Dermis blood vessel endothelial cell (primary cell): ENCODE results near the gene ISL1. TPM values are rescaled to one million over a fixed set of nuclear protein-coding genes. Genes with fewer than 3 reads are reported as not detected.

ENCODE experiments used
- DNase-seq: peaks from one replicate; pipeline ENCODE4 v3.0.0; 2010
- total RNA-seq: library from RNA; depleted of rRNA; stranded (reverse); fragments of >200 nt; gene quantifications from 2 replicates; pipeline ENCODE4 v1.2.3, GENCODE V29; 2014

ISL1 gene
- total RNA-seq, 1 donor from 2014 or later: not detected

DNA sequence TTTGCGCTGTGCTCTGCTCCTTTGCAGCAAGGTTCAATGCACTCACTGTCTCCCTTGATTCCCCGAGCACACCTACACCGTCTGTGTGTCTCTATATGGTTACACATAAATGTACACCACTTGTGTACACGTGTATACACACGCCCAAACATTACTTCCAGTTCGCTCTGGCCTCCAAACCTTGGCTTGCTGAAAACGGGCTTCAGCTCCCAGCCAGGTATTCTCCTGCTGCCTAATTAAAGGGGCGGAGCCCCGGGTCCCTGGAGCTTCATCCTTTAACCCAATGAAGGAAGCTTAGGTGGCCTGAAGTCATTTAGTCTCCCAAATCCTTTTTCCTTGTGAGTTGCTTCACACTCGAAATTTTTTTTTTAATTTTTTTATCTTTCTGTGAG, 4.6 kb downstream of the ISL1 start:
- DNase-seq: no peak

DNA sequence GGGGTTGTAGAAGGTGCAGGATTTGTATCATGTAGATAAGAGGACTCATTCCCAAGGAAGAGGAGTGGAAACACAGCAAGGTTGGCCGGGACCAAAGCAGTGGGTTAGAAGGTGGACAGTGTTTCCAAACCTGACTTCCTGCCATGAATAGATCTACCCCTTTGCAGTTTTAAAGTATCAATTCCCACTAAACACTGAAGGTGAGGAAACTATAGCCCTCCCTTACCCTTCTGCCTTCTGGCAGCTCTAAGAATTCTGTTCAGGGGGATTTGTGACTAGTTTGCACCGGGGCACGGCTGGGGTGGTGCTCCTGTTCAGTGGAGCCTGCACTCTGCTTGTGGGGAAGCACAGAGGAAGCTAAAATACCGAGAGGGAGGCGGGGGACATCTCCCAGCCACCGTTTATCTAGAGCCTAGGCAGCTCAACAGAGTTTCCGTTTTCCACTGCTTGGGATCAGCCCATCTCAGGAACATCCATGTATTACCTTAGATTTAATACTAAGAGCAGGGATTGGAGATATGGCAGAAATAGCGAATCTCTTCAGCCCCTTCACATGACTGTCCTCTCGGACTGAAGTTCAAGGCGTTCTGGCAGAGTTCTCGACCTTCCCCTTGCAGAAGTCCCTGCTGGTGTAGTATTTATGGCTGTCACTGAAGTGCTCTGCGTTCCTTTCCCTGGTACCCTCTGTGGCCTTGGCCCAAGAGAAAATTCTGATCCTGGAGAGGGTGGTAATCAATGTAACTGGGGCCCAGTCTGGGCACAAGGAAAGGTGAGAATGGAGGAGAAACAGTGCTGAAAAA, 5.4 kb downstream of the ISL1 start:
- DNase-seq: no peak

DNA sequence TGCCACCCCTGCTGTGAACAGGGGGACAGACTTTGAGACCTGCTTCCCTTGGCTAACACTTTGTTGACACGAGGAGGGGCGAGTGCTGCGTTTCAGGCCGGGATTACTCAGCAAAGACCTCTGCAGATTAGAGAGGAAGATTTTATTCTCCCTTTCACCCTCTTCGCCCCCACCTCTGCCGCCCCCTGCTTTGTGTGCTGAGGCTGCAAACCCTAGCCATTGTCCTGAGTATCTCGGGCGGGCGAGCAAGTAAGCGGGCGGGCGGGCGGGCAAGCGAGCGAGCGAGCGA, 6.0 kb downstream of the ISL1 start:
- no peak for DNase-seq

DNA sequence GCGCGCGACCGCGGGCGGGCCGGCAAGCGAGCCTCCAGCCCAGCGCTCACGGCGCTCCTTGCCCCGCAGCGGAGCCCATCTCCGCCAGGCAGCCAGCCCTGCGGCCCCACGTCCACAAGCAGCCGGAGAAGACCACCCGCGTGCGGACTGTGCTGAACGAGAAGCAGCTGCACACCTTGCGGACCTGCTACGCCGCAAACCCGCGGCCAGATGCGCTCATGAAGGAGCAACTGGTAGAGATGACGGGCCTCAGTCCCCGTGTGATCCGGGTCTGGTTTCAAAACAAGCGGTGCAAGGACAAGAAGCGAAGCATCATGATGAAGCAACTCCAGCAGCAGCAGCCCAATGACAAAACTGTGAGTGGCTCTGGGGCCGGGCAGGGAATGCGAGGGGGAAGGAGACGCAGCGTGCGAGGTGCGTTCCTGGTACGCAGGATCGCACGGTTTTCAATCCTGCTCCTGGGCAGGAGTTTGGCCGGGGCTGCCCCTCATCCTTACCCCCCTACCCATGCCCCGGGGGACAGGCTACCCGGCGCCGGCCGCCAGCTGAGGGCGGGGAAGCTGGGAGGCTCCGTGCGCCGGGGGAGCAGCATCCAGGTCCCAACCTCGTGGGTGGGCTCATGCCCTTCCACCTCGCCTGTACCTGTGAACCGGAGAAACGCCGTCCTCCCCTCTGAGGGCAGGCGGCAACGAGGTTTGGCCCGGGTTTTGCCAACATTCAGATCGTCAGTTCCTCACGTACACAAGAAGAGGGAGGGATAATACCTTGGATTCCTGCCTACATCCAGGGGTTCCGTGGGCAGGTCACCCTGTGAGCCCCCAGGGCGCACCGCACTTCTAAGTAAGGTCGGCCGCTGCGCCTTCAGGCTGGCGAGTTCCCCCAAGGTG, 6.6 kb downstream of the ISL1 start:
- DNase-seq: no peak

DNA sequence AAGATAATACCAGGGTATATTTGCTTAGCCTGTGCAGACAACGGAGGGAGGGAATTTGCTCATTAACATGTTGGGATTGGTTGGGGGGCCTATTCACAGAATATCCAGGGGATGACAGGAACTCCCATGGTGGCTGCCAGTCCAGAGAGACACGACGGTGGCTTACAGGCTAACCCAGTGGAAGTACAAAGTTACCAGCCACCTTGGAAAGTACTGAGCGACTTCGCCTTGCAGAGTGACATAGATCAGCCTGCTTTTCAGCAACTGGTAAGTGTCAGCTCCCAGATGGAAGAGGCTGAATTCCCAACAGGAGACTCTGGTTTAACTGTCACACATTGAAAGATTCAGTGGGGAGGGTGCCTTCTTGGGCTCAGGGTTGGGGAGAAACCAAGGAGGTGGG, 7.9 kb downstream of the ISL1 start:
- DNase-seq: no peak

DNA sequence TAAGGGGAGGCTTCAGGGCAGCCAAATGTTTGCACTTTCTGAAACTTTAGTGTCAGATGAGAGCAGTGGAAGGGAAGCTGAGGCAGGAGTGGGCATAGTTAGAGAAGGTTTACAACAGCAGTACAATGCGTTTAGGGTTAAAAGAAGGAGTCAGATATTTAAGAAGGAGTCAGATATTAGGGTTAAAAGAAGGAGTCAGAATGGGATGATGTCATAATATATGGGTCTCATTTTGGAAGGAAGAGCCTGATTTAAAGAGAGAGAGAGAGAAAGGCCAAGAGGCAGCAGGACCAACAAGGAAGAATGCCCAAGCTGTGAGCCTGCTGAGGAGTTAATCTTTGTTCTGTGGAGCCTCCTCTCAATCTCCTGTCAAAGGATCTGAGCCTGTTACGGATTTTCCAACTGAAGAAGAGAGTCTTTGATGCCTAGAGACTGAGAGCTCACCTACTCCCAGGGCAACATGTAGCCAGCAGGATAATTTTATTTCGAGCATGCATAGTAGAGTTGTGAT, 9.5 kb downstream of the ISL1 start:
- no peak for DNase-seq

DNA sequence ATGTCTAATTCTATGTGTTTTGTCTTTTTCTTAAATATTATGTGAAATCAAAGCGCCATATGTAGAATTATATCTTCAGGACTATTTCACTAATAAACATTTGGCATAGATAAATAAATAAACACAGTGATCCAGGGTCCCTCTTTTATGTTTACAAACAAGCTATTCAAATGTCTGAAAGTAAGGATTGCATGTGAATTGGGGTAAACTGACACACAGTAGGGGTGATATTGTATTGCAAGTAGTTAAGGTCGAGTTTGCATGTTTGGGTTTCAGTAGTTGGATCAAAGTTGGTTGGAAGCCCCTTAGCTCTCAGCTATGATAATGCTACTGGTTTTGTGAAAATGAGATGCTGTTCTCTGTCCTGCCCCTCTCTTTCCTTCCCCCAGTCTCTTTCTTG, 11.4 kb downstream of the ISL1 start:
- DNase-seq: no peak

DNA sequence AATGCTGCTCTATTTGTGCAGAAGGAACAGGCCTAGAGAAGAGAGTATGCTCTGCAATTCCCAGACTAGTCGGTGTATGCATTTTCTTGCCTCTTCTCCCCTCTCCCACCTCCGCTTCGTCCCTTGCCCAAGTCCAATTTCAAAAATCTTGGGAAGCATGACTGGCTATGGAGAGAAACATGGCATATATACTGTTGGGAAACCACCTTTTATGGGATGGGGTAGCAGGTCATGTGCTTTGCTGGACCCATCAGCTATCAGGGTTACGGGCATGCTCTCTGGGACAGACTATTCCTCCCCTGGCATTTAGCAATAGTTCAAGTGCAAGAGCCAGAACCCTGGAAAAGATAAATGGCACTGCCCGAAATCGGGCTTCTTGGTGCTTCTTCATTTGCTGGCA, 12.0 kb downstream of the ISL1 start:
- DNase-seq: no peak

DNA sequence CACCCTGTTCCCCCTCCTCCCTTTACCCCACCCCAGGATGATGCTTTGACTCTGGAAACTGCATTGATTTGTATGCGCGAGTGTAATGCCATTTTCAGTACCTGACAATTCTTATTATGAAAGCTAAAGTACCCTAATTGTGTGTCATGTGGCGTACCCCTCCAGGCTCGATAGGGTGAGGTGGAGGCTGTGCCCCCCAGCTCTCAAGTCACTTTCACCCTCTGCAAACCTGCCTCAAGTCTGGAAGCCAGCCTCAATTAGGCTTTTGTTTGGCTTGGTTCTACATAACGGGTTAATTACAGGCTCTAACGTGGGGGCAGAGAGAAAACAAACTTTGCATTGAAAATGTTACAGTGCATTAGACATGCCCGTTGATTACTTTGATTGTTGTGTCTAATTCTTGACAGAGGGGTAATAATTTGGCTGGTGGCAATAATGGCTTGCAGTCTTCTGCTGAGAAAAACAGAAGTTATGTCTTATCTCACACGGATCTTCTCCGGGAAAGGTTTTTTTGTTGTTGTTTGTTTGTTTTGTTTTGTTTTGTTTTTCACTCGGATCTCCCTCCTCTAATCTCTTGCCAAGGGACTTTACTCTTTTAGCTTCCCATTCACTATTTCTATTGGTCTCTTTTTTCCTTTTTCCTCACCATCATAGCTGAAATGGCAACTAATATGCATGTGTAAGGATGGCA, 12.6 kb downstream of the ISL1 start:
- DNase-seq: no peak

DNA sequence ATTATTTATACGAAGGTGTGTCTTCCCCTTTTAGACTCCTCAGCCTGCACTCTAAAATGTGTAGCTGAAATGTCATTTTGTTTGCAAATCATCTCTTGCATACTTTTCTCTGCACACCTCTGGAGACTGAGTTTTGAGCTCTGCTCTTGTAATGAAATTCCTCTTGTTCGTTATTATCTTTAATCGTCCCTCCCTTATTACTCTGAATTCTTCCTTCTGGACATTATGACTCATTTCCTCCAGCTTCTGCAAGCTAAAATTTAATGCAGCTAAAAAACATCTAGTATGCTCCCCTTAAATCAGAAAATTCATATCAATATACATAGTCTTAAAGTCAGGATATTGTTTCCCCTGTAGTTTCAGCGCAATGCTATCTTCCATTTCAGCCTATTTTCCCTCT, 13.5 kb downstream of the ISL1 start:
- DNase-seq: no peak

DNA sequence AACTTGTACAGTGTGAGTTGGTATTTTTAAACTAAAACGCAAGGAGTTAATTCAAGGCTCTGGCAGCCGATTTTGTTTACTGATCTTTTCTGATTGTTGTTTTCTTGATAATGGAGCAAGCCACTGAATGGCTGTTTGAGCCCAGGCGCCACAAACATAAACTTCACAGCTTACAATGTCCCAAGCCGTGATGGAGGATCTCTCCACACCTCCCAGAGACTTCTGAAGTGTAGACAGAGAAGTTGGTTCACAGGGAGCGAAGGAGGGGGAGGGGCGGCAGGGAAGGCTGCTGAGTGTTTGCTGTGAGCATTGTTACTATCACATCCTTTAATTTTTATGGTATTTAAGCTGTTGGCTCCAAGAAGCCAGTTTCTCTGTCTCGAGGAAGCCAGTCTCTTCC, 14.7 kb downstream of the ISL1 start:
- DNase-seq: no peak

DNA sequence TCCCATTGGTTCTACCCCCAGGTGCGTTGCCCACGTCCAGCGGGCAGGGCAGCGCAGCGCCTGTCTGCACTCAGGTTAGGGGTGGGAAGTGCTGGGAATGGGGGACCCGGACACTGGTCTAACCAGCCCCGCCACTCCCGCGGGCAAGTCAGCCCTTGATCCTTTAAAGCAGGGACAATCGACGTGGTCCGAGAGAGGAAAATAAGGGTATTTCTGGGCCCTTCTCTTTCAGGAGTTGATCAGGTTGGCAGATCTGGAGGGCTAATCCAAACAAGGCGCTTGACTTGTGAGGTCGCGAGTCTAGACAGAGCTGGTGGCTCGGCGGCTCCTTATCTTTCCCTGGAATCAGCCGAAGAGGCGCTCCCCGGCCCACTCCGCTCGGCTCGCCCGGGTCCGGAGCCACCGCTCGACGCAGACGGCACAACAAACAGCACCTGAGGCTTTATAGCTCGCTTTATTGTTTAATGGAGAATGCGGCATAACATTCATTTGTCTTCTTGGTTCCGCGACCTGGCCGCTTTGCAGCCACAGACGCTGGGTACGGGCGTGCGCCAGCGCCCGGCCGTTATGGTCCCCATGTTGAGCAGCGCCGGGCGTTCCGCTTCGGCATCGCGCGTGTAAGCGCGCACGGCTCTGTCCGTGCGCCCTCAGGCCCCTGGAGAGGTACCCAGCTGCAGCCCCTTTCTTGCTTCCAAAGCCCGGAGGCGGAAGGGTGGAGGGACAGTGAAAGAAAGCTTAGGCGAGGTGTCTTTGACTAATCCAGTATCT, 15.8 kb downstream of the ISL1 start:
- DNase-seq: no peak

DNA sequence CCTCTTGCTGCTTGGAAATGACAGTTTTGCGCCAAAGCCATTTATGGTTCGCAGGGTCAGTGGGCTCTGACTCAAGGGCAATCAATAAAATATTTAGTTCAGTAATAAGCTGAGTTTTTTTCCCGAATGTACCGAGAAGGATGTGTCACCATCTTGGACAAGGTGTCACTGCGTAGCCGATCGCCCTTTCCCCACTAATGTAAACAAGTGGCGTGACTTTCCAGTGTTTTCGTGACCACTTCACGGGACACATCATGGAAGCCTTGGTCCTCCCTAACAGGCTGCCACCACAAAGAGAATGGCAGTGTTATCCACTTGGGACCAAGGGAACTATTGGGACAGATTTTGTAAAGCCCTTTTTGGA, 16.4 kb downstream of the ISL1 start:
- DNase-seq: no peak

DNA sequence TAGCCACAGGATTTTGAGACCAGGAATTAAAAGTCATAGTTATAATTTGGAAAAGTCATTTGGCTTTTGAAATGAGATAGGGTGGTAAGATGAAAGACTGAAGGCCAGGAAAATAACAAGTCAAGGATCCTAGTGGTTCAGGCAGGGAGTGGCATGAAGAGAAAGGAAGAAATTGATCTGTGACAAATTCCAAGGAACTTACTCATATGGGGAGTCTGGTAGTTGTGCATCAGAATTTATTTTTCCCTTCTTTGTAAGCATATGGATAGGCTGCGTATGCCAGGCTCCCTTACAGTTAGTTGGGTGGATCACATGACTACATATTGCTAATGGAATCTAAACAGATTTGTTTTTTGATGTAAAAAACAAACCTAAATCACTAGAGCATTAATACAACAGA, 21.0 kb downstream of the ISL1 start:
- DNase-seq: no peak

DNA sequence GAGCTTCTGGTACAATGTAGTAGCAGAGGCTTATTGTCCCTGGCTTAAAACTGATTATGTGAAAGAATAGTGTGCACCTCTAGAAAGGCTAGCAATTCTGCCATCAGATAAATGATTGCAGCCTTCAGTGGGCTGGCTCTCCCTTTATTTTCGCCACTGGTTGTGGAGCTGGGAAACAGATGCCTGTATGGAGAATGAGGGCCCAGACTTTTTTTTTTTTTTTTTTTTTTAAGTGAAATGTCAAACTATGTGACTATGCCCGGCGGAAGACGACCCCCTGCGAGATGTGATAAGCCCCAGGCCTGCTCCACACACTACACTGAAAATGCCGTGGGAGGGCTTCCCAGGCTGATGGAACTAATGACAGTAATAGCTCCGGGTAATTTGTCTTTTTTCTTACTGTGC, 28.7 kb downstream of the ISL1 start:
- no peak for DNase-seq

DNA sequence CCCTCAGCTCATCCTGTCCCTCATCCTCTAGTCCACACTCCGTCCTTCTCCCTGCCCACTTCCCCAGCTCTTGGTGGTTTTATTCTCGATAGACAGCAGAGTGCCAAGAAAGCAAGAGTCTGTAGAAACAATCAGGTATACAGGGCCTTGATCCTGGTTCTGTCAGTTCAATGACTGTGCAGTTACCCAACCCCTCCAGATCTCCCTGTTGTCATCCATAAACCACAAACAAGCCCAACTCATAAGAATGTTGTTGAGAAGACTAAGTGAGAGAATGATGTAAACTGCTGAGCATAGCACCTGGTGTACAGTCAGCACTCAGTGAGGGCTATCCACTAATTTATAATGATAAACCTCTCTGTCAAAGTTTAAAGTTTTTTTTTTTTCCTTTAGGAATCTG, 31.3 kb downstream of the ISL1 start:
- no peak for DNase-seq

DNA sequence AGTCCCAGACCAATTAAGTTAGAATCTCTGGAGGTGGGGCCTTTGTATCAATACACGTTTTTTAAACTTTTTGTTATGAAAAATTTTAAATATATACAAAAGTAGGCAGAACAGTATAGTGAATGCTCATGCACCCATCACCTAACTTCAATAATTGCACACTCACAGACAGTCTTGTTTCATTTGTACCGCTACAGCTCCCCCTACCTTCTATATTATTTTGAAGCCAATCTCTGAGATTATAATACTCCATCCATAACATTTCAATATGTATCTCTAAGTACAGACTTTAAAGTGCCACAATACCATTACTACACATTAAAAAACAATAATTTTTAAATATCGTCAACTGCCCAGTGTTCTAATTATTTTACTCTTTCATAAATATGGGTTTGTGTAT, 32.9 kb downstream of the ISL1 start:
- DNase-seq: no peak

DNA sequence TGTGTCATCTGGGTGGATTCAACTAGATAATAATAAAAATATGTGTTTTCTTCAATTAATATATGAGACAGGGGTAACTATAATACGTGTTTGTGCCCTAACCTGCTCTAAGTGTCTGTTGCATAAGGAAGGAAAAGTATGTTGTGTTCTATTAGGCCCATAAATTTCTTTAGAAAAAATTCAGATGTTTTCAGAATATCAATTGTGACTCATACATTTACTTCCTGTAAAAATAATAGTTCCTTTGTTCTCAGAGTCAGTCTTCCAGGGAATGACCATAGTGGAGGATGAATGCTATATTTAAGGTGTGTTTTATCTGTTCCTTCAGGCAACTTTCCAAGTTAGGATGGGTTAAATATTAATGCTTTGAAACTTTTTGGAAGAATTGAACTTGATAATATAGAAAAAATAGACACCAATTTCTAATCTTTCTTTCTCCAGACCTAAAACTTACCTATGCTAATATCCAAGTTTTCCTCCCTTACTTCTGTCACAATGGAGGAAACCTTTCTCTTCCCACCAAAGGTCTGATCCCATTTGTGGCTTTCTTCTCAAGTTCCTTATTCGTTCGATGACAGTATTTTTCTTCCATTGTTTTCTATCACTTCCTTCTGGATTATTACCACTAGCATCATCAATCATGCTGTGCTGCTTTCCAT, 49.9 kb downstream of the ISL1 start:
- DNase-seq: no peak

DNA sequence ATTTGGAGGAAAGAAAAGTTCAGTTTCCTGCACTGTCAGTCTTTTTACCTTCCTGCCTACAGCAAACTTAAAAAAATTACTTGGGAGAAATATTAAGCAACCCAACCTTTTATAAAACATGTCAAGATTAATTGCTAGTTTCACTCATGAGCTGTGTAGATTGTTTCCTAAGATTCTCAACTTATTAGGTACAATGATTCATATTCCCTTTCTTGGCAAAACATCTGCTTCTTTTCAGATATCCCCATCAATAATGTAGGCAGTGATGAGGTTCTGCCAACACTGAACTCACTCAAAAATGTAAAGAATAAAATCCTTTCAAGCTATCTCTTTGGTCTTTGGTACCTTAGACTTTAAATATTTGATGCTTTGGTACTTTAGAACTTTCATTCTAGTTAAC, 56.0 kb downstream of the ISL1 start:
- no peak for DNase-seq
